Measurements from ENCODE around the gene ZKSCAN7.
"Not testable (repeated sequence)": the region's sequence is repeated elsewhere in the genome, so short reads cannot be mapped to it uniquely, and the experiment has no call there.

Gene ZKSCAN7

GRCh38 chr3:44544811-44545210, 10.2 kb upstream of the ZKSCAN7 start:
- peaks cover 13% of the 10 kb centered on the region for H3K27me3 Mint-ChIP-seq
- not testable (repeated sequence) for H3K27ac Mint-ChIP-seq, H3K4me3 Mint-ChIP-seq, H3K4me1 Mint-ChIP-seq, ATAC-seq, H3K9me3 Mint-ChIP-seq, DNase-seq

GRCh38 chr3:44555723-44556122, 730 bp downstream of the ZKSCAN7 start:
- H3K27me3 Mint-ChIP-seq: peaks cover 8% of the 10 kb centered on the region
- ATAC-seq (peak; percentile 31), DNase-seq (no peak)
- H3K9me3 Mint-ChIP-seq: peaks cover 10 to 14% of the 10 kb centered on the region in 2 donors
- peak overlapping the region; percentile 91 to 94 for H3K4me3 Mint-ChIP-seq
- H3K27ac Mint-ChIP-seq: peak overlapping the region in 1 of 2 donors; percentile 96
- peaks cover 36% of the 10 kb centered on the region for H3K4me1 Mint-ChIP-seq

- DNase-seq: no peak
- peaks cover 23 to 24% of the 10 kb centered on the region in 2 donors for H3K9me3 Mint-ChIP-seq
- H3K4me1 Mint-ChIP-seq: peaks cover 36% of the 10 kb centered on the region
- H3K4me3 Mint-ChIP-seq: no peak overlapping the region
- no peak overlapping the region for H3K27ac Mint-ChIP-seq
- ATAC-seq: no peak
- H3K27me3 Mint-ChIP-seq: no peaks in the 10 kb centered on the region
Observed at GRCh38 chr3:44557074-44557473, 2.1 kb downstream of the ZKSCAN7 start.

- Mint-ChIP-seq H3K4me1 (peaks cover 21% of the 10 kb centered on the region), H3K27ac (no peak overlapping the region), H3K4me3 (no peak overlapping the region), H3K9me3 (peaks cover 20 to 26% of the 10 kb centered on the region in 2 donors), H3K27me3 (no peaks in the 10 kb centered on the region)
- DNase-seq (no peak), ATAC-seq (no peak)
Observed at GRCh38 chr3:44561076-44561475, 6.1 kb downstream of the ZKSCAN7 start.

GRCh38 chr3:44562147-44562546, 7.2 kb downstream of the ZKSCAN7 start:
- DNase-seq: no peak
- no peak overlapping the region for H3K27ac Mint-ChIP-seq
- H3K4me1 Mint-ChIP-seq: peaks cover 11% of the 10 kb centered on the region
- H3K27me3 Mint-ChIP-seq: no peaks in the 10 kb centered on the region
- ATAC-seq: no peak
- H3K4me3 Mint-ChIP-seq: no peak overlapping the region
- H3K9me3 Mint-ChIP-seq: peaks cover 27 to 36% of the 10 kb centered on the region in 2 donors

- Mint-ChIP-seq H3K4me1 (no peaks in the 10 kb centered on the region), H3K9me3 (peaks cover 70 to 72% of the 10 kb centered on the region in 2 donors), H3K4me3 (no peak overlapping the region), H3K27ac (no peak overlapping the region), H3K27me3 (no peaks in the 10 kb centered on the region)
- no peak for DNase-seq
- no peak for ATAC-seq
Observed at GRCh38 chr3:44568561-44568960, 13.6 kb downstream of the ZKSCAN7 start.

GRCh38 chr3:44571024-44571423, 16.0 kb downstream of the ZKSCAN7 start:
- H3K9me3 Mint-ChIP-seq: peaks cover 66% of the 10 kb centered on the region in 2 donors
- ATAC-seq (no peak), DNase-seq (no peak)
- H3K4me3 Mint-ChIP-seq: no peak overlapping the region
- H3K4me1 Mint-ChIP-seq: no peaks in the 10 kb centered on the region
- no peak overlapping the region for H3K27ac Mint-ChIP-seq
- H3K27me3 Mint-ChIP-seq: no peaks in the 10 kb centered on the region

- peaks cover 37 to 38% of the 10 kb centered on the region in 2 donors for H3K9me3 Mint-ChIP-seq
- no peak for DNase-seq
Observed at GRCh38 chr3:44576613-44577012, 21.6 kb downstream of the ZKSCAN7 start.

GRCh38 chr3:44577354-44577952, 22.5 kb downstream of the ZKSCAN7 start:
- ATAC-seq, H3K27ac Mint-ChIP-seq, H3K27me3 Mint-ChIP-seq, H3K4me1 Mint-ChIP-seq, H3K4me3 Mint-ChIP-seq, DNase-seq: not testable (repeated sequence)
- H3K9me3 Mint-ChIP-seq: peaks cover 29 to 30% of the 10 kb centered on the region in 2 donors

More at GRCh38 chr3:44576613-44577012, 21.6 kb downstream of the ZKSCAN7 start:
- Mint-ChIP-seq H3K4me3 (no peak overlapping the region), H3K4me1 (no peaks in the 10 kb centered on the region), H3K27me3 (no peaks in the 10 kb centered on the region), H3K27ac (no peak overlapping the region)
- no peak for ATAC-seq

- not testable (repeated sequence) for DNase-seq, H3K4me3 Mint-ChIP-seq, H3K27me3 Mint-ChIP-seq, H3K4me1 Mint-ChIP-seq, ATAC-seq
- H3K27ac Mint-ChIP-seq: peak overlapping the region in 1 of 2 donors; percentile 89
- peaks cover 24 to 32% of the 10 kb centered on the region in 2 donors for H3K9me3 Mint-ChIP-seq
Observed at GRCh38 chr3:44578316-44578715, 23.3 kb downstream of the ZKSCAN7 start.

GRCh38 chr3:44578924-44579515, 24.0 kb downstream of the ZKSCAN7 start:
- H3K27ac Mint-ChIP-seq, H3K4me1 Mint-ChIP-seq, ATAC-seq, DNase-seq, H3K4me3 Mint-ChIP-seq: not testable (repeated sequence)
- Mint-ChIP-seq H3K27me3 (peaks cover 12% of the 10 kb centered on the region), H3K9me3 (peaks cover 25 to 38% of the 10 kb centered on the region in 2 donors)

- not testable (repeated sequence) for H3K27ac Mint-ChIP-seq, ATAC-seq, DNase-seq, H3K4me3 Mint-ChIP-seq, H3K4me1 Mint-ChIP-seq
- Mint-ChIP-seq H3K9me3 (peaks cover 25 to 38% of the 10 kb centered on the region in 2 donors), H3K27me3 (peaks cover 19% of the 10 kb centered on the region)
Observed at GRCh38 chr3:44579749-44580148, 24.8 kb downstream of the ZKSCAN7 start.

GRCh38 chr3:44580971-44581370, 26.0 kb downstream of the ZKSCAN7 start:
- DNase-seq, ATAC-seq, H3K27ac Mint-ChIP-seq, H3K4me3 Mint-ChIP-seq: not testable (repeated sequence)
- H3K4me1 Mint-ChIP-seq: peaks cover 13% of the 10 kb centered on the region
- peaks cover 24 to 36% of the 10 kb centered on the region in 2 donors for H3K9me3 Mint-ChIP-seq
- H3K27me3 Mint-ChIP-seq: peaks cover 31% of the 10 kb centered on the region

- Mint-ChIP-seq H3K27ac (peak within 1 kb of the TSS in 1 of 2 donors; percentile 22), H3K4me3 (peak within 1 kb of the TSS; percentile 49 to 78), H3K27me3 (peaks cover 41% of the 10 kb centered on the region), H3K4me1 (peaks cover 13% of the 10 kb centered on the region), H3K9me3 (peaks cover 20 to 38% of the 10 kb centered on the region in 2 donors)
- DNase-seq (peak; percentile 14 to 42), ATAC-seq (peak; percentile 90)
Observed at GRCh38 chr3:44584646-44585501, 29.9 kb downstream of the ZKSCAN7 start, which contains the start of gene ZNF660. Gene ZNF660, plus strand, starts transcription at chr3:44584964. Its CDS starts 9,230 bp downstream, at chr3:44594194.

GRCh38 chr3:44596621-44597020, 41.6 kb downstream of the ZKSCAN7 start:
- Mint-ChIP-seq H3K27me3 (no peaks in the 10 kb centered on the region), H3K9me3 (peaks cover 27 to 38% of the 10 kb centered on the region in 2 donors), H3K4me3 (no peak overlapping the region), H3K27ac (no peak overlapping the region), H3K4me1 (no peaks in the 10 kb centered on the region)
- no peak for DNase-seq
- no peak for ATAC-seq

Measured in stimulated activated naive CD8-positive, alpha-beta T cell treated with anti-CD3 and anti-CD28 coated beads, Interleukin-15, amount 100 ng/mL, for 72 hours (primary cell).